H1 (cell line): ENCODE results near the gene STT3B. TPM values are rescaled to one million over a fixed set of nuclear protein-coding genes. Genes with fewer than 3 reads are reported as not detected.

Source experiments
- EP300 ChIP-seq, 2 experiments: IDR thresholded peaks; 1 replicate in 1 of 2; 2 replicates in 1 of 2; pipeline ENCODE4 v1.6.1; 2011 to 2012; ENCODE audit warnings: low read depth in 2 of 2, low read length in 2 of 2, mild to moderate bottlenecking in 2 of 2, borderline replicate concordance in 1 of 2, inconsistent platforms in 1 of 2, moderate library complexity in 1 of 2
- polyA plus RNA-seq, 7 experiments: library from polyadenylated mRNA; depleted of rRNA in 3 of 7; stranded (reverse) in 5 of 7; unstranded in 2 of 7; fragments of >200 nt in 5 of 7; fragments of 200-250 nt in 2 of 7; gene quantifications; 1 replicate in 5 of 7; 2 replicates in 1 of 7; 4 replicates in 1 of 7; pipeline versions ENCODE4 v1.2.1 to v1.2.3, GENCODE V29; 2011 to 2013; ENCODE audit warnings: missing spikeins in 2 of 7, mixed read lengths in 2 of 7
- total RNA-seq: library from RNA; stranded (reverse); fragmentation: NEBNext Ultra II Directional; extraction: Animal tissue kit (Norgen Biotek cat#: 25700); gene quantifications from 2 replicates; pipeline ENCODE4 v1.2.1, GENCODE V29; 2021

The STT3B gene
- total and polyA plus RNA-seq, 2 of the 8 experiments (the other 6 are each of a cell fraction or from before 2014, with no cell fraction given), result 43.5 to 134 TPM

DNA sequence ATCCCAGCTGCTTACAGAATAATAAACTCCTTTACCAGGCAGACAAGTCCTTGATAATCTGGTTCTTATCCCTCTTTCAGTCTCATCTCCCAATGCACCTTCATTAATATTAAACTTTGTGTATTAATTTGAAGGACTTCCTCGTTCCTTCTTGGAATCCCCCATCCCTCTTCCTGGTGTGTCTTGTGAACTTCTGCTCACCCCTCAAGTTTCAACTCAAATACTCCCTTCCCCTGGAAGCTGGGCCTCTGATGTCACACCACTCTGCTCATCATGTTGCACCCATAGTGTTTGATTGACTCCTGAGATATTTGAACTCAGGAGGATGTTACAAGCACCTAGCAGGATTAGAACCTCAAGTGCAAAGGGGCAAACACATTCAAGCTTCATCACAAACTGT, 3.3 kb upstream of the STT3B start (continued):
- no peak for TF ChIP-seq EP300 (IDR thresholded peaks at IDR 0.05; ENCODE audit: borderline replicate concordance in 1 of 2, low read depth in 2 of 2, low read length in 2 of 2)
